A204.1 (cell line): ENCODE data around the gene ENC1.

ENCODE experiments used
- FAIRE-seq: peaks from 2 replicates; lab custom pipeline; 2012; peaks lifted over from hg19 to GRCh38; lab: Jason Lieb, UNC

Gene ENC1

DNA sequence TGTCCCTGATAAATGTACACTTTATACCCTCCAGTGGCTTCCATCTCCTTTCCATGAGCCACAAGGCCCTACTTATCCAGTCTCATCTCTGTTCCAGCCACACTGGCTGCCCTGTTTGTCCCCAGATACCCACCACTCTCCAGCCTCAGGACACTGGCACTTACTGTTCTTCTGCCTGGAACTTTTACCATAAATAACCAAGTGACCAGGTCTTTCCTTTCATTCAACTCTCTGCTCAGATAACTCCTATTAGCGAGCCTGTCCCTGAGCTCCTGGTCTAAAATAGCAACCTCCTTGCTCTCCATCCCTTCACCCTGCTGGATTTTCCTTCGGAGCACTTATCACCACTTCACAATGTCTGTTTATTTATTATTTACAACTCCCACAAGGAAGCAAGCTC lies 16.6 kb upstream of the ENC1 start:
- no peak for FAIRE-seq

DNA sequence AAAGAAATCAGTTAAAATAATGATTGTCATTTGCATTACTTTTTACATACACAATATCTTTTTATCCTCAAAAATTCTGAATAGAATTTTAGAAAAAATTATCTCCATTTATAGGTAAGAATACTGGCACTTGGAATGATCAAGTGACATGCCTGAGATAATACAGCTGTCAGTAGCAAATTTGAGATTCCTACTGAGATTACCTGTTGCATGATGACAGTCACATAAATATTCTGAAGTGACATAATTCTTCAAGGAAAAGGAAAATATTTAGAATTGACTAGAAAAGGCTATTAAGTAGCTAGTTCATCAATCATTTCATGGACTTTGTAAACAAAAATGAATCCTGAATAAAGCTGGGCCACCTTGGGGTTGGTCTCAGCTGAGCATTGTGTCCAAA lies 15.2 kb upstream of the ENC1 start:
- no peak for FAIRE-seq

DNA sequence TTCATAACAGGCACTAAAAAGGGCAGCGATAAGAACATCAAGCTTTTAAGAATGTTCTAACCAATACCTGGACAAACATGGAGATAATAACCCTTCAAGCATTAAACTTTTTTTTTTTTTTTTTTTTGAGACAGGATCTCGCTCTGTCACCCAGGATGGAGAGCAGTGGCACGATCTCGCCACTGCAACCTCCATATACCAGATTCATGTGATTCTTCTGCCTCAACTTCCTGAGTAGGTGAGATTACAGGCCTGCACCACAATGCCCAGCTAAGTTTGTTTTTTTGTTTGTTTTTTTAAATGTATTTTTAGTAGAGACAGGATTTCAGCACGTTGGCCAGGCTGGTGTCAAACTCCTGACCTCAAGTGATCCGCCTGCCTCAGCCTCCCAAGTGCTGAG lies 14.7 kb upstream of the ENC1 start:
- FAIRE-seq = no peak

DNA sequence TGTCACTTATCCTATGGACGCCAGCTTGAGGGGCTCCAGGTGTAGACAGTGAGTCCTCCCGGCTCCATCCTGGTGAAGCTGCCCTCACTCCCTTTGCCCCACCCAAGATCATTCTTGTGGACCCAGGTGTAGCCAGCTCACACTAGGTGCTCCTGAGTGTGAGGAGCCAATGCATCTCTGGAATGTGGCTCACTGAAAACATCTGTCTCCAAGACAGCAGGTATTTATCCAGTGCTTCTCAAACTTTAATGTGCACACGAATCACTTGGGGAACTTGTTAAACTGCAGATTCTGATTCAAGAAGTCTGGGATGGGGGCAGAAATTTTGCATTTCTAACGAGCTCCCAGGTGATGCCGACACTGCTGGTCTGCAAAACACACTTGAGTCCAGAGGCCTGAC lies 13.5 kb upstream of the ENC1 start:
- no peak for FAIRE-seq

DNA sequence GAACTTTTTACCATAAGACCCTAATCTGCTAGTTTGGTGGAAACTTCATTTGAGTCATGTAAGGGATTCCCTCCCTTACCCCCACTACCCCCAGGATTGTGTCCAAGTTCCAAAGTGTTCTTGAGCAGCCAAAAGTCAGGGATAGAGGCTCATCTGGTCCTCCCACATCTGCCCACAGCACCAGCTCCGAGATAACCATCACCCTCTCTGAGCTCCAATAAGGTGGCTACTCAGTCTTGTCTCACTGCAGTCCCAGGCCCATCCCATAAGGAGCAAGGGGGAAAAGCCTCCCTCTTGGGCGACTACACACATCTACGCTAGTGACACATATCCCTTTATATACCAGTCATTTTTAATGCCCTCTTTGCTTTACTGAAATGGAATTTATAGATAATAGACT lies 12.0 kb upstream of the ENC1 start:
- no peak for FAIRE-seq

DNA sequence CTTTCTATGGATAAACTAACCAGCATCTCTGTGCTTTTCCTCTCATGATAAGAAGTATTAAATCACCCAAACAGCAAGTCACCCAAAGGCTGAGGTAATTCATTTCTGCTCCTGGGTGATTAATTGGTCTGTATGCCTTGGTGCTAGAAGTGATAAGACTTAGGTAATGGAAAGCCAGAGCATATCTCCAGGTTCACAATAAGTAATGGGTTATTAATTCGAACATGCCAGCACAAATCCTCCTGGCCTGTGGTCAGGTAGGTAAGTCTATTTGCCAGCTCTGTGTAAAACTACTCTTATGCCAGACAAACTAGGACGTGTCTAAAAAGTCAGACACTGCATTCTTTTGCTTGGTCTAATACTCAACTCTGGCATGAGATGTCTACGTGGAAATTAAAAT lies 11.2 kb upstream of the ENC1 start:
- no peak for FAIRE-seq

DNA sequence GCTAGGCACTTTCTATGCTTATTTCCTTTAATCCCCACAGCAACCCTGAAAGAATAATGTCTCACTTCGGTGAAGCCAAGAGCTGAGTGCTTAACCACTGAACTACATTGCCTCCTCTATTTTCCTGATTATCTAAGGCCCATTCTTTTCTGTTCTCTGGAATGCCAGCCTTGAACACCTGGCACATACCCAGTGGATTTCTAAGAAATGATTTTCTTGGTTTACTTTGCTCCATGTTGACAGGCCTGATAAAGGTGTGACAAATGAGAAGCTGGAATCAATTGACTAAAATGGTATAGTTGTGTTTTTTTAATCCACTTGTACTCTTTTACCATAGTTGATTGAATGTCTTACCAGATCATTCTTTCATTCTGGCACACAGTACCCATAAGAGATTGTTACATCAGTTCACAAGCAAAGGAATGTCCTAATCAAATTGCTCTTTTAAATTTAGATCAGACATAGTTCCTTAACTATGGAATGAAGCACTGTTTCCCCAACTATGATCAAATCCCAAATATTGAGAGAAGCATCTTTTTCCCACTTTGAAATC lies 9.0 kb upstream of the ENC1 start:
- FAIRE-seq = no peak

DNA sequence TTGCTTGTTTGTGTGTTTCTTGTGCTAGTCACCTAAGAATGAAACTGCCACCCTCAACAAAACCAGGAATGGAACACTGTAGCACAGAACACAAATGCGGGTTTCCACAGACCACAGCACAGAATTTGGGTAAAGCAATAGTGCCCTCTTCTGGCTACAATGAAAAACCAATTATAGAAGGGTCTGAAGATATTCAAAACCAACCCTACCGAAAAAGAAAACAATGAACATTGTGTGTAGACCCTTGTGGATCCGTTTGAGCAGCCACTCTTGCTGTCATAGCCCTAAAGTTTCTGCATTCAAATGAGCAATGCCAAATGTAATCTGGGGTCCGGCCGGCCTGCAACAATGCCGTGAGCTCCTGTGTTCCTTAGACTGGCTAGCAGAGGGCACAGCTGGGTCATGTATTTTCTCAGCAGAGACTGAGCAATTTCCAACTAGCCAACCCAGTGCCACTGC lies 8.3 kb upstream of the ENC1 start:
- peak; percentile 94 for FAIRE-seq

DNA sequence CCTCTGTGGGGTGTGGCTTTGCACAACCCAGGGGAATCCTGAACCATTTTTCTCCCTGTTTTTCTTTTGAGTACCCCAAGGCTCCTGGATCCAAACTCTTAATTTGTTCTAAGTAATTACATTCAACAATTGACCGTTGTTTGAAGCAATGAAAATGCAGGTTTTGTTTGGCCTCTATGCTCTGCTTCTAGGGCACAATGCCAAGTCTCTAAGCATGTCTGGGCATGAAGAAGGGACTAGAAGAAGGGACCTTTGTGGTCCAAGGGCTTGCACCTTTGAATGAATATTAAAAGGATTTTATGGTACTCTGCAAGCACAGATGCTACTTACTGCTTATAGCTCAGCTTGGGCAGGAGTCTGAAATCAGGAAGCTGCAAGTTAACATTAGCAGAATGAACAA lies 6.6 kb upstream of the ENC1 start:
- FAIRE-seq = no peak

DNA sequence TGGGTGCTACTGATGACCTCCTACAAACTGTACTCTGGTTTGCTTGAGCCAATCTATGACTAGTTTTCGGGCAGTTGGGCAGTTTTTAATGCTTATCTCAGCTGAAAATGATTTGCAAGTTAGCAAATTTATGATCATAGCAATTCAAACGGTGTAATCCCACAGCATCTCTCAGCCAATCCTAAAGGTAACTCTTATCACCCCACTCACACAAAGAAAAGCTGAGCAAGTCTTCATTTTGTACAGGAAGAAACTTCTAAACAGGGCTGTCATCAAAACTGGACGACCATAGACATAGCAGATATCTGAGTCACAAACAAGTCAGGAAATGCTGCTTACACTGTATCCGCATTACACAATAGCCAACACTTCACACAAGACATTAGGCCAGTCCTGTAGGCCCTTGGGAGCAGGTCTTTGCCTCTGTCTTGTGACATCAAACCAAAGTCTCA lies 2.6 kb upstream of the ENC1 start:
- FAIRE-seq = no peak

DNA sequence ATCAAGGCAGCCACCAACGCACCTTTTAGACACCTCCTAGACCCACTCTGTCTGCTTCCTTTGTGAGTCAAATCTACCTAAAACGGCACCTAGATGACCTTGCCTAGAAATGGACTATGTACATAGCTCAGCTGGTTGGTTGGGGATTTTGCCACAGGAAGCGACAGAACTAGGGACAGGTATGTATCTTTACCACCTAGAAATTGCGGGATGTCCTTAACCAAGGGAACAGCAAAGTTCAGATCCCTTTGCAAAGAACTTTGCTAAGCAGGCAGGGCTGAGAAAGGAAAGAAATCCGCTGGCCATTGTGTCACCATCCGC lies 2.0 kb upstream of the ENC1 start:
- no peak for FAIRE-seq

DNA sequence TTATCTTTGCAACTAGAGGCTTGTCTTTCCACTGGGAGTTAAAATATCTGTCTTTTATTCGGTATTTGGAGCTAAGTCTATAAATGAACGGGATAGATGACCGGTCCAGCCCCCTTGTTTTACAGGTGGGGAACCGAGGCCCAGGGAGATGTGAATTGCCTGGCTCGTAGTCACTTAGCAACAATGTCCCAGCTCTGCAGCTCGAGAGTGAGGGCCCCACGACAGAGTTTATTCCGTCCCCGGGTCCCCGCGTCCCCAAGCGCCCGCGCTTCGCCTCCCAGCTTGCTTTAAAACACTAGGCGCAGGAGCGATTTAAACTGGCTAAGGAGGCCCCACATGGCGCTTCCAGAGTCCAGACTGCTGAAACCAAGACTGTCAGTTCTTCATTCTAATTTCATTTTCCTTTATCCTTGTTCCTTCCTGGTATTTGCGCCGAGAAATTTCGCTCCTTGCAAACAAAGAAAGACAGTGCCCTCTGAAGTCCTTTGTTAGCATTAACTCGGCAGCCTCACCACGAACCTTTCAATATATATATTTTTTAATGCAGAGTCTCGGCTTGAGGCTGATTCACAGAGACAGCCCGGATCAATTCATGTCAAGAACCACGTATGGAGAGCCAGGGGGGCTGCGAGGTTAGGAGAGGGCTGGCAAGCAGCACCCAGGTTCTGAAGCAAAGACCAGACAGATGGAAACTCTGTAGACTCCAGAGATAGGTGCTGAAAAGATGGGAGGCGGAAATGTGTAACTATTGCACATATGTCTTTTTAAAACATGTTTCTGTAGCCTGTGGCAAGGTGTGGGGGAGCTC lies 1.4 kb upstream of the ENC1 start:
- no peak for FAIRE-seq

DNA sequence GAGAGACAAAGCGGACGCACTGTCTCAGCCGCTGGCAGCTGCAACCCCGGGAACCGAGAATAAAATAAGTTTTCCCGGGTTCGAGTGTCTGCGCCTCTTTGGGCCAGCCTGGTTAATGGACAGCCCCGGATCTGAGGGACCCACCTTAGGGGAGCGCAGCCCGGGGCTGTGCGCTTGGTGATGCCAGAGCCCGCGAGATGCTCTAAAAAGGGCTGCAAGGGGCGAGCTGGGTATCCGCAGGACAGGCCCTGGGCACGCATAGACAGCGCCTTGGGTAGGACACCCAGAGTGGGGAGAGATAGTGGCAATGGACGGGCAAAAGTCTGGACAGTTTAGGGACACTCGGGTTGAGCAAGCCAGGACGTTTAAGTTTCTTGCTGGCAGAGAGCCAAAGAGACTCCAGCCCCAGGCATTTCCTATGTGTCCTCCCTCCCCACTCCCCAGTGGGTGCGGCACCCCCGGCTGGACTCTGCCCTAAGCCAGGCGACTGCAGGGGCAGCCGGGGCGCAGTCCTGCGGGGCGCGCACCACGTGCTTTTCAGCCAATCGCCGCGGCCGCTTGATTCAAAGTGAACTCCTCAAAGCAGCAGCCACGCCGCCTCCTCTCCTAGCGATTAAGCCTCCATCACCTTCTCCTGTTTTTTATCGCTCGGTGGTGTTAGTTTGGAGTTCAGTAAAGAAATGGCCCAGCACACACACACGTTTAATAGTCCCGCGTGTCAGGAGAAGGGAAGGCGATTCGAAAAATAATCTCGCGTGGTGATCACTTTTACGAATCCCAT lies 616 bp upstream of the ENC1 start:
- FAIRE-seq = no peak

DNA sequence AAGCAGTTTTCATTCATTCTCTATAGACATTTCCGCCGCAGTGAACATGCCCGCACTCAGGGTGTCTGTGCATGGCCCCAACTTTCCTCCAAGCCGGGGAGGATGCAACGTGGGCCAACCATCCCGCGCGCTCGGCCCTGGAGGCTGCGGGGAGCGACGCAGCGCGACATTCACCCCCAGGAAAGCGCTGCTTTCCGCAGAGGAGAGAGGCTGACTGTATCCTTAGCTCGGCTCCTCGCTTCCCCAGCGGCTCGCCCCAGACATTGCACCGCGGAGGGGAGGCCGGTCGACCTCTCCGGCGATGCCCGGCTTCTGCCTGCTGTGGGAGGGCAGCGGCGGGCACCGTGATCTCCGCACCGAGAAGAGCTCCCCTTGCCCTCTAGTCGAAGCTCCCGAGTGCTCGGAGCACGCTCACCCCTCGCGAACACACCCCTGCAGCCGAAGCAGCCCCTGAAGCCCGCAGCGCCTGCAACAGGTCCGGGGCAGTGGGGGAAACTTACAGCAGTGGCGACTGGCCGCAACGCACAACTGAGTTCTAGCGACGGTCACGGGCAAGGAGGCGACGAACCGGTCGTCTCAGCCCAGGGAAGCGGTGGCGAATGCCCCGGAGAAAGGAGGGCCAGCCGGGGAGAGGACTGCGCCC lies 600 bp downstream of the ENC1 start:
- FAIRE-seq = no peak

DNA sequence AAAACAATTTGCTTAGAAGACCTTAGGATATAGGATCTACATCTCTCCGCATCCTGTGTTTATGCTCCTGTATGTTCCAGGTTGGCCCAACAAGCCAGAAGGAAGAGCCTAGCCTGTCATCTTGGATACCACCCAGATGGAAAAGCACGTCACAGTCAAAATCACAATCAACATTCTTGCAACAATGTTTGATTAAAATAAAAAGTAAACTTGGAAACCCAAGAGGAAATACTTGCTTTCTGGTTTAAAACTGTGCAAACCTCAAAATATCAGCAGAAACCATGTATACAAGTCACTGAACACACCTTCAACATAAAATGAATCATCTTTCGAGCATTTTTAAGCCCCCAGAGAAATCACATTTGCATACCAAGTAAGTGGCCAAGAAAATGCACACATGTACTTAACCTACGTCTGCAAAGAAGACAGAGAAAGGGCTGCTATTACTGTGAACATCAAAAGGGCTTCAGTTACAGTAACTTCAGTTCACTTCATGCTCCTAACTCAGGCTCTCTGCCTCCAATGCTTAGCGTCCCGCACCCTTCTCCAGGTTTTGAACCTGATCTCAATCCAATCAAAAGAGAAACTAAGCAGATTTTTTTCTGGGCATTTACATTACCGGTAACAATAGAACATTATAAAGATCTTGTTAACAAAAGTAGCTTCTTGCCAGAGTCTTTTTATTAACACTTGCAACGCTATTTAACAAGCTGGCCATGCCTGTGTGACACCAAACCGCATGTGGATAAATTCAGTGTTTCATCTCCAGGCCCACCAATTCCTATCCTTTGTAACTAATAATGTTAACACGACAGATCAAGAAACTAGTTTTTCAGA lies 1.3 kb downstream of the ENC1 start:
- no peak for FAIRE-seq

DNA sequence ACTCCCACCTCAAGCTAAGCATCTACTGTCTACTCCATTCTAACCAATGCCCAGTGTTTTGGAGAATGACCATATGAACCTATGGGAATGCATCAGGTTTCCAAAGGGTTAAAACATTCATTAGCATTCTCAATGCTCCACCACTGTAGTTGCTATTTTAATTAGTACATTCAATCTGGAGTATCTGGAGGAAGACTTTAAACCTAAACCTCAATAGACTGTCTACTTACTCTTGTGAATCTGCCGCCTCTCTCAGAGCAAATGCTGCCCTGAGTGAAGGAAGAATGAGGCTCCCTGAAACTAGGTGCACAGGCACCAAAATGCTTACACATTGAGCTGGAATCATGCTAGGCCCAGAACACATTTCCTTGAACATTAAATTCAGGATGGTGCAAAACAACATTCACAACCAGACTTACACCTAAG lies 2.0 kb downstream of the ENC1 start:
- FAIRE-seq = no peak

DNA sequence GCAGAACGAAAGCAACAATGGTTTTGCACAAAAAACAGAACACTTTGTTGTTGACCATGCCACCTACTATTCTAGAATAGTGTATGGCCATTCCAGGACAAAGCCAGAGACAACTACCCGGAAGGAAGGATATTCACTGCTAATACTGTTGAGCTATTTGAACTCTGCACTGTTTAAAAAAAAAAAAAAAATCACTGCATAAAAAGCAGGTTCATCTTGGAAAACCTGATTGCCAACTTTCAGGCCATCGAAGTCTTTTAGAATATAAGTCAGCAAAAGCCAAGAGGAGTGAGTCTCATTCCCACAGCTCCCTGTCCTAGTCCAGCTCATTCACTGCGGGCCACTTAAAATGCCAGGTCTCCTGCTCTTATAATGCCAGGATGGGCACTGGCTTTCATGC lies 4.0 kb downstream of the ENC1 start:
- FAIRE-seq = no peak

DNA sequence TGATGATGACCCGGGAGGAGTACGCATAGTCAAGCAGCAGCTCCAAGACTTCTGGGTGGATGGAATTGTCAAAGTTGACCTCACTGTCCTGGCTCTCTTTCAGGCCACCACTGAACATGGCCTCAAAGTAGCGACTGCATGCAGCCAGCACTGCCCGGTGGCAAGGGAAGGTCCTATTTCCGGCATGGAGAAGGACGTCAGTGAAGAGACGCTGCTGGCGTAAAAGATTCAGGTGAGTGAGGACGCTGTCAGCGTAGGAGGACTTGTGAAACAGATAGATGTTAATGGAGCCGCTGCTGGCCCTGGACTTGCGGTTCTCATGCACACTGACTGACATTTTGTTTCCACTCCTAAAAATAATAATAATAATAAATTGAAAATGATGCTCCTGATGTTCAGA lies 4.4 kb downstream of the ENC1 start:
- no peak for FAIRE-seq

DNA sequence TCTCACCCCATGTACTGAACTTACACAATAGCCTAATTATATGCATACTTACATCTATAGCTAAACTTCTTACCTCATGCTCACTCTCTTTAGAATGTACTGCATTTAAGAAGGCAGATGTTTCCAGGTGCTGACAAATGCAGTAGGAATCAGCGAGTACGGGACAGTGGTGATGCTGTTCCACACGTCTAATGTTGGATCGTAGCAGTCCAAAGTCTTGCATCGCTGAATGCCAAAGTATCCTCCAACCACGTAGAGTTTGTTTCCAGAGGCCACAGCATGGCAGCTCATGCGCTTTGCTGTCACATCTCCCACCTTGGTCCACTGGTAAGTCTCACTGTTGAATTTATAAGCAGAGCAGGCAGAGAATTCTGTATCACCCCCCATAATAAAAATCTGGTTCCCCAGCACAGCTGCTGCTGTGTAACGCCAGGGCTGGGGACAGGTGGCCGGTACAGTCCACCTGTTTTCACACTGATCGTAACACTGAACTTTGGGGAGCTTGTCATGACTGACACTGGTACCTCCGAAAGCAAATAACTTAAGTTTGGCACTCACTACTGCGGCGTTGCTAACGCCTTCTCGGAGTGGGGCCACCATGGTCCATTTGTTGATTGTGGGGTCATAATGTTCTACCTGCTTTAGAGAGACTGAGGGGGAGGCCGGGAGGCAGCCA lies 5.8 kb downstream of the ENC1 start:
- no peak for FAIRE-seq

DNA sequence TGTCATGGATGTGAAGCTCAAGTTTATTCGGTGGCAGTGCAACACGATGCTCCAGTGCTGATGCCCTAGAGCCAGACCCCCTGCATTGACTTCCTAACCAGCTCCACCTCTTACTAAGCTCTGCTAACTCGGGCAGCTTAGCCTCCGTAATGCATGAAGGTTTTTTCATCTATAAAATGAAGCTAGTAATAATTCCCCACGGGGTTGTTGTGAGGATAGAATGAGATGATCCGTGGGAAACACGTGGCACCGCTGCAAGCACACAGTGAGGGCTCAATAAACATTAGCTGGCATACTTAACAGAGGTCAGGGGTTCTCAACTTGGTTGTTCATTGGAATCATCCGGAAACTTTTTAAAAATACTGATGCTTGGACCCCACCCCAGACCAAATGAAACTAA lies 6.8 kb downstream of the ENC1 start:
- no peak for FAIRE-seq

DNA sequence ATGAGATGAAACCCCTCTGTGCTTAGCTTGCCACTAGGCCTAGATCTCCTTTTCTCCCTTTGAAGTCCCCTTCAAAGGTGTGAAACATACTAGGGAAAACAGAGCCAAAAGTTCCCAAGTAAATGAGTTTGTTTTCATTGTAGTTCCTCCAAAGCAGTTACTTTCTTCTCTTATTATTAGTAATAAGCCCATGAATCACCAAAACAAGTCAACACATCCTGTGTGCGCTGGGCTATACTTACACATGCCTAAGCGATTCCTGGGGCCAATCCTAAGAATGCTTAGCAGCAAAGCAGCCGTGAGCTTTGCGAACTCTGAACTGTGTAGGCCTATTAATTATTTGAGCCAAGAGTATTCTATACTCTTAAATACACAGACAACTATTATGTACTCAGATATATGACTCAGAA lies 7.6 kb downstream of the ENC1 start:
- no peak for FAIRE-seq
